Osteocyte (in vitro differentiated cells): Measurements from ENCODE around the gene ARGLU1. TPM values are rescaled to one million over a fixed set of nuclear protein-coding genes. Genes with fewer than 3 reads are reported as not detected.

Experiments used
- DNase-seq: peaks from one replicate; pipeline ENCODE4 v3.0.0; 2021; ENCODE audit warnings: mixed read lengths; ENCODE audit not compliant: unreplicated experiment; ENCODE audit errors: extremely low spot score
- H3K27ac Mint-ChIP-seq: one replicate; pipeline ENCODE4 v1.8.0; 2021; ENCODE audit warnings: mild to moderate bottlenecking, mixed read lengths; ENCODE audit not compliant: unreplicated experiment
- H3K27me3 Mint-ChIP-seq: one replicate; pipeline ENCODE4 v1.8.0; 2021; ENCODE audit warnings: mixed read lengths; ENCODE audit not compliant: unreplicated experiment
- H3K36me3 Mint-ChIP-seq: one replicate; pipeline ENCODE4 v1.8.0; 2021; ENCODE audit warnings: mixed read lengths; ENCODE audit not compliant: unreplicated experiment
- H3K4me1 Mint-ChIP-seq: one replicate; pipeline ENCODE4 v1.8.0; 2021; ENCODE audit warnings: mixed read lengths; ENCODE audit not compliant: unreplicated experiment
- H3K4me3 Mint-ChIP-seq: one replicate; pipeline ENCODE4 v1.8.0; 2021; ENCODE audit warnings: mild to moderate bottlenecking, moderate library complexity, mixed read lengths; ENCODE audit not compliant: unreplicated experiment
- H3K9me3 Mint-ChIP-seq: one replicate; pipeline ENCODE4 v1.8.0; 2021; ENCODE audit warnings: mixed read lengths; ENCODE audit not compliant: unreplicated experiment
- total RNA-seq: library from RNA; stranded (reverse); gene quantifications from 2 replicates; pipeline ENCODE4 v1.2.1, GENCODE V29; 2021
- TF ChIP-seq, protein P1 (sequence below): fragments of 200-600 bp; sonication (generic); IDR thresholded peaks from 2 replicates; pipeline ENCODE4 v1.5.0; 2021; ENCODE audit warnings: antibody characterized with exemption, mild to moderate bottlenecking, moderate library complexity

ARGLU1 gene
- total RNA-seq, 1 donor from 2014 or later, result 78.8 TPM

DNA sequence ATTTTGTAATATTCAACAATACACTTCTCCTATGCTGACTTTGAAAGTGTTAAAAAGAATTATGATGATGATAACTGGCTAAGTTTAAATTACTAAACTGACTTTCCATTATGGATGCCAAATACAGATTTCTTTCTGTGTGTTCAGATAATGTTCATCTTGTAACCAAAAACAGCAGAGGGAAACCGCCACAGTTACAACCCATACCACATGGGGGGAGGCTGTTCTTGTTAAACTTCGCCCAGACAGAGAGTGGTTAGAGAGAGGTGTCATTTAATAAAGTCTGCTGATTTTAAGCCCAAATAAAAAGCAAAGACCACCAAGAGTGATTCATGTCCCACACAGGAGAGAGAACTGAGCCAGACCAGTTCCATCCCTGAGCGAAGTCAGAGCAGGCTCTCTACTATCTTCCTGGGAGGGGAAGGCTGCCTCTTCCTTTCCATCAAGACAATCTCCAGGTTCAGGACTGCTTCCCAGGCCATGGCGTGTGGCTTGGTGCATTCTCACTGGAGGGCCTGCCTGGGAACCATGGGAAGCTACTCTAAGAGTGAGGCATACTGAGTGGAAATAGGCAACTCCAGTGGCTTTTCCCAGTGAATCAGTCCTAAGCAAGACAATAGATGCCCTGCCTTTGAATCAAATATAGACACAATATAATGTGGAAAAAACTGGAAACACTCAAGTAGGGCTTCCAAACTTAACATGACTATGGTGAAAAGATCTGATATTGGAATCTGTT lies 50.7 kb downstream of the ARGLU1 start:
- Mint-ChIP-seq H3K36me3 (peaks cover 3% of the 10 kb centered on the region), H3K4me1 (peaks cover 70% of the 10 kb centered on the region), H3K27me3 (no peaks in the 10 kb centered on the region), H3K9me3 (no peaks in the 10 kb centered on the region), H3K4me3 (no peak overlapping the region), H3K27ac (peak overlapping the region; percentile 21)
- TF ChIP-seq, protein P1, sequence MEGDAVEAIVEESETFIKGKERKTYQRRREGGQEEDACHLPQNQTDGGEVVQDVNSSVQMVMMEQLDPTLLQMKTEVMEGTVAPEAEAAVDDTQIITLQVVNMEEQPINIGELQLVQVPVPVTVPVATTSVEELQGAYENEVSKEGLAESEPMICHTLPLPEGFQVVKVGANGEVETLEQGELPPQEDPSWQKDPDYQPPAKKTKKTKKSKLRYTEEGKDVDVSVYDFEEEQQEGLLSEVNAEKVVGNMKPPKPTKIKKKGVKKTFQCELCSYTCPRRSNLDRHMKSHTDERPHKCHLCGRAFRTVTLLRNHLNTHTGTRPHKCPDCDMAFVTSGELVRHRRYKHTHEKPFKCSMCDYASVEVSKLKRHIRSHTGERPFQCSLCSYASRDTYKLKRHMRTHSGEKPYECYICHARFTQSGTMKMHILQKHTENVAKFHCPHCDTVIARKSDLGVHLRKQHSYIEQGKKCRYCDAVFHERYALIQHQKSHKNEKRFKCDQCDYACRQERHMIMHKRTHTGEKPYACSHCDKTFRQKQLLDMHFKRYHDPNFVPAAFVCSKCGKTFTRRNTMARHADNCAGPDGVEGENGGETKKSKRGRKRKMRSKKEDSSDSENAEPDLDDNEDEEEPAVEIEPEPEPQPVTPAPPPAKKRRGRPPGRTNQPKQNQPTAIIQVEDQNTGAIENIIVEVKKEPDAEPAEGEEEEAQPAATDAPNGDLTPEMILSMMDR, result no peak
- no peak for DNase-seq

DNA sequence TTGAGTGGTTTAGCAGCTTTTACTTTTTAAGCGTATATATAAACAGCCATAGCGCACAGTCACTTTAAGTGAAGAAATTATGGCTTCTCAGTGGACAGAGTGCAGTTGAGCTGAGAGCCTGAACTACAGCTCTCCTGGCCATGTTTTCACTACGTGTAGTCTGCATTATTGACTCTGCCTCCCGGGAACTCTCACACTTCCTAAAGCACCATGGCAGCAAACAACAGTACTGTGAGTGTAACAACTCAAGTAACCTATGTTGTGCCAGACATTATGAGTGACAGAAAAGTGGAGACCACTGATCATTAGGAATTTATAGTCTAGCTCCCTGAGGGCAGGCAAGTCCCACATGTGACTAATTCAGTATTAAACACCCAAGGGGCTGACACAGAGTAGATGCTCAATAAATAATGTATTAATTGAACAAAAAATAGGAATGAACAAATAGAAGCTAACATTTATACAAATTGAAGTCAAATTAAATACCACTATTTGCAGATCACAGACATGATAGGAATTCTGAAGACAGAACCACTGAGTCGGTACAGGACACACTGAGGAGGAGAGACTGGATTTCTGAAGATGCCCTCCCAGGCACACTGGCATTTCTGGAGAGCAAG lies 52.2 kb downstream of the ARGLU1 start:
- DNase-seq, result no peak
- TF ChIP-seq, protein P1, result no peak
- peak overlapping the region; percentile 12 for H3K27ac Mint-ChIP-seq
- H3K27me3 Mint-ChIP-seq, result no peaks in the 10 kb centered on the region
- H3K9me3 Mint-ChIP-seq, result no peaks in the 10 kb centered on the region
- H3K4me1 Mint-ChIP-seq, result peaks cover 56% of the 10 kb centered on the region
- H3K36me3 Mint-ChIP-seq, result peaks cover 14% of the 10 kb centered on the region
- no peak overlapping the region for H3K4me3 Mint-ChIP-seq

DNA sequence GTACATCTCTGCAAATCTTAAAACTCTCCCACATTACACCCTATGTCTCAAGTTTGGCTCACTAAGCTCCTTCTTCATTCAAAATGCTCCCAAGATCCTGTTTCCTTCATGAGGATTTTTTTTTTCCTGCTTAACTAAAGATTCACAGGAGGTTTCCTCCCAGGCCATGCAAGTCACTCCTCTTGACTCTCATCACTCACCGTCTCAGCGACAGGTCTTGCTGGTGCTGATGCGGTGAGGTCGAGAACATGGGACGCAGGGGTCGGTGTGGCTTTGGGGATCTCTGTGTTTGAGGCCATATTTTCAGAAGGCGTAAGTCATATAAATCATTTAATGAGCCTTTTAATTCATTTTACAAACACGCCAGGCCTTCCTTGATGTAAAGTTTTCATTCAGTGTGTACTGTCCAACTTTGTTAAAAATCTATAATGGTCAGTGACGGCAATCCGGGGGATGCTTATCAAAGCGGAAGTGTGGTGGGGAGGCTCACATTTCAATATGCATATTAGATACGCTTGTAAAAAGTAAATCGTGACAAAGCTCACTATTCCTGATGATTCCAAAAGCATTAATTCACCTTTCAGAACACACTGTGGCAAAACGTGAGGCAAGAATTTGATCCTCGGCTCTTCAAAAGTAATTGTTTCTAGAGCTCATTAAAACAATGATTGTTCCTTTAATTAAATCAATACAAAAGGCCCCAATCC lies 52.9 kb downstream of the ARGLU1 start:
- TF ChIP-seq, protein P1, result no peak
- DNase-seq, result no peak
- H3K36me3 Mint-ChIP-seq, result peaks cover 15% of the 10 kb centered on the region
- peak overlapping the region; percentile 12 for H3K27ac Mint-ChIP-seq
- H3K9me3 Mint-ChIP-seq, result no peaks in the 10 kb centered on the region
- no peak overlapping the region for H3K4me3 Mint-ChIP-seq
- no peaks in the 10 kb centered on the region for H3K27me3 Mint-ChIP-seq
- peaks cover 49% of the 10 kb centered on the region for H3K4me1 Mint-ChIP-seq

DNA sequence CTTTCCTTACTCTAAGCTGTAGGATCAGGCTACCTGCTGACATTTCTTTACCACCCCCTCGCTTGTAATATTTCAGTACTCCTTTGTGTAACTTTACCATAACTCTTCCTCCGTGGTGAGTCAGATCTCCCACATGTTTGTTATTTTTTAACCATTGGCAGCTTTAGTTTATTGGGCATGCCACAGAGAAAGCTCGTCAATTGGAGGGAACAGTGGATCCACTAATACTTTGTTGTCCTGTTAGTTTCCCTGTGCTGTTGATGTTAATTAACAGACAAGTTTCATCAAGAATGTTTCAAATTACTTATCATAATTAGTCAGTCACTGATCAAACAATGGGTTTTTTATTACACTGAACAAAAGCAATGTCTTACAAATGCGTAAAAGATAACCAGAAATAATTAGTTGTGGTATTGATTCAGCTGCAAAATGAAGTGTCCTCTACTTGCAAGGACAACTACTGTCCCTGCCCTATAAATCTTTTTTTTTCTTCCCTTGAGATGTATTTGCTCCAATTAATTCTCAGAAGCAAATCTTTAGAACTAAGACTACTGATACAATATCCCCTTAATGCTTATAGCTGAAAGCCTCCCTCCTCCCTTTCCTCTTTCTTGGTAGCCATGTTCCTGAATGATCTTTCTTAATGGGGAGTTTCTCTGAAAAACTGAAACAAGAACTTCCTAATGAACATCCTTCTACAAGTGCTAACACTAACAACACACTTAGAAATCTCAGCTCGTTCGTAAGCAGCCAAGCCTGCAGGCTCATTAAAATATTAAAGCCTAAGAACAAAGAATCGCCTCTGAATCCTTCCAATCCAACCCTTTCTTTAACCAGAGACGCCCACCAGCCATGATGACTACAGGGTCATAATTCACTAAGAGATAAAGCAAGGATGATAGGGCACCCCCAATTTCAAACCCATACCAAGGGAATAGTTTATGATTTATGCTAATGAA lies 54.6 kb downstream of the ARGLU1 start:
- TF ChIP-seq, protein P1, result no peak
- H3K27ac Mint-ChIP-seq, result peak overlapping the region; percentile 58
- no peaks in the 10 kb centered on the region for H3K9me3 Mint-ChIP-seq
- H3K27me3 Mint-ChIP-seq, result no peaks in the 10 kb centered on the region
- H3K36me3 Mint-ChIP-seq, result peaks cover 18% of the 10 kb centered on the region
- peaks cover 55% of the 10 kb centered on the region for H3K4me1 Mint-ChIP-seq
- DNase-seq, result no peak
- H3K4me3 Mint-ChIP-seq, result no peak overlapping the region
